ENCODE results near the gene DLG5.

Gene DLG5

DNA sequence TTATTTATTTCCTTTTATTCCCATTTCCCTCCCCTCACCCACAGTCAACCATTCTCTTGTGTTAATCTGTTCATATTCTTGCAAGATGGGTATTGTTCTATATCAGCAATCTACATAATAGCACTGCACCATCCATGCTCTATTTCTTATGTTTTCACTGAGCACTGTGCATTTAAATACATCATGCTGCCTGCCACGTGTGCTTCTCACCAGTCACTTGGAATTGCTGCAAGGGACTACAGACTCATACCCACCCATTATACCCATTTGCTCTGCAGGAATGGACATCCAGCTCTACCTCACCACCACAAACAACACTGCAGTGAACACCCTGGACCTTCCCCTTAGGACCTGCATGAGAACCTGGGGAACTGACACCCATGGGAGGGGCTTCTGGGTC, 20.8 kb downstream of the DLG5 start:
- Histone ChIP-seq H2AFZ (ENCODE audit: low read depth, low read length) (no peak overlapping the region), H3K4me1 (ENCODE audit: low read length) (no peaks in the 10 kb centered on the region), H4K20me1 (ENCODE audit: insufficient read depth, low read length) (no peaks in the 10 kb centered on the region), H3K9ac (ENCODE audit: low read length) (no peak overlapping the region), H3K36me3 (replicated peaks; ENCODE audit: low read depth, low read length) (no peaks in the 10 kb centered on the region), H3K9me3 (ENCODE audit: insufficient read depth, low read length) (no peaks in the 10 kb centered on the region), H3K27me3 (ENCODE audit: low read depth, low read length) (no peaks in the 10 kb centered on the region), H3K4me2 (ENCODE audit: low read length) (no peak overlapping the region), H3K79me2 (ENCODE audit: low read length) (no peaks in the 10 kb centered on the region), H3K4me3 (ENCODE audit: low read length) (no peak overlapping the region), H3K27ac (ENCODE audit: low read length) (no peak overlapping the region)
- TF ChIP-seq, protein P1, sequence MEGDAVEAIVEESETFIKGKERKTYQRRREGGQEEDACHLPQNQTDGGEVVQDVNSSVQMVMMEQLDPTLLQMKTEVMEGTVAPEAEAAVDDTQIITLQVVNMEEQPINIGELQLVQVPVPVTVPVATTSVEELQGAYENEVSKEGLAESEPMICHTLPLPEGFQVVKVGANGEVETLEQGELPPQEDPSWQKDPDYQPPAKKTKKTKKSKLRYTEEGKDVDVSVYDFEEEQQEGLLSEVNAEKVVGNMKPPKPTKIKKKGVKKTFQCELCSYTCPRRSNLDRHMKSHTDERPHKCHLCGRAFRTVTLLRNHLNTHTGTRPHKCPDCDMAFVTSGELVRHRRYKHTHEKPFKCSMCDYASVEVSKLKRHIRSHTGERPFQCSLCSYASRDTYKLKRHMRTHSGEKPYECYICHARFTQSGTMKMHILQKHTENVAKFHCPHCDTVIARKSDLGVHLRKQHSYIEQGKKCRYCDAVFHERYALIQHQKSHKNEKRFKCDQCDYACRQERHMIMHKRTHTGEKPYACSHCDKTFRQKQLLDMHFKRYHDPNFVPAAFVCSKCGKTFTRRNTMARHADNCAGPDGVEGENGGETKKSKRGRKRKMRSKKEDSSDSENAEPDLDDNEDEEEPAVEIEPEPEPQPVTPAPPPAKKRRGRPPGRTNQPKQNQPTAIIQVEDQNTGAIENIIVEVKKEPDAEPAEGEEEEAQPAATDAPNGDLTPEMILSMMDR (IDR thresholded peaks at IDR 0.05; ENCODE audit: low read depth, low read length) = no peak
- no peak for TF ChIP-seq EZH2phosphoT487 (IDR thresholded peaks at IDR 0.05; ENCODE audit: low read depth)

DNA sequence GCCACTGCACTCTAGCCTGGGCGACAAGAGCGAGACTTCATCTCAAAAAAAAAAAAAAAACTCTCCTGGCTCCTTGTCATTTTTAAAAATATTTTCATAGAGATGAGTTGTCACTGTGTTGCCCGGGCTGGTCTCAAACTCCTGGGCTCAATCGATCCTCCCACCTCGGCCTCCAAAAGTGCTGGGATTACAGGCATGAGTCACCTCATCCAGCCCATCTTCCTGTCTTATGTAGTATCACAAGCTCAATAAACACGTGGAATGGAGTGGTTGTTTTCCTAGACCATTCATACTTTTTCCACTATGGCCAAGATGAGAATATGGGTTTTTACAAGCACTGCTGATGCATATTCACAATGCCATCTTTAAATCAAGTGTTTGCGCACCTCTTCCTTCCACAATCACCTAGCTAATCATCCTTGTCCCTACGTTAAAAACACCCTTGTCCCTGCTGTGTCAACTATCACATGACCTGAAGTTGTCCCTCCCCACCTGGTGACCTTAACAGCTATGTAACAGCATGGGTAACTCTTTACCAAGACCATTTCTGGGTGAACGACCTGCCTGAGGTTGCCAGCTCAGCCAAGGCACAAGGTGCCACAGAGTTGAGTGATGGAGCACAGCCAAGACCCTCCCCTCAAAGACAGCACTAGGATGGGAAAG, 21.3 kb downstream of the DLG5 start:
- Histone ChIP-seq H3K4me1 (ENCODE audit: low read length) (no peaks in the 10 kb centered on the region), H3K4me3 (ENCODE audit: low read length) (no peak overlapping the region), H4K20me1 (ENCODE audit: insufficient read depth, low read length) (no peaks in the 10 kb centered on the region), H3K9me3 (ENCODE audit: insufficient read depth, low read length) (no peaks in the 10 kb centered on the region), H3K27me3 (ENCODE audit: low read depth, low read length) (no peaks in the 10 kb centered on the region), H3K79me2 (ENCODE audit: low read length) (no peaks in the 10 kb centered on the region), H2AFZ (ENCODE audit: low read depth, low read length) (no peak overlapping the region), H3K27ac (ENCODE audit: low read length) (no peak overlapping the region), H3K9ac (ENCODE audit: low read length) (no peak overlapping the region), H3K36me3 (replicated peaks; ENCODE audit: low read depth, low read length) (no peaks in the 10 kb centered on the region), H3K4me2 (ENCODE audit: low read length) (no peak overlapping the region)
- no peak for TF ChIP-seq EZH2phosphoT487 (IDR thresholded peaks at IDR 0.05; ENCODE audit: low read depth)
- TF ChIP-seq, protein P1 (IDR thresholded peaks at IDR 0.05; ENCODE audit: low read depth, low read length) = no peak

DNA sequence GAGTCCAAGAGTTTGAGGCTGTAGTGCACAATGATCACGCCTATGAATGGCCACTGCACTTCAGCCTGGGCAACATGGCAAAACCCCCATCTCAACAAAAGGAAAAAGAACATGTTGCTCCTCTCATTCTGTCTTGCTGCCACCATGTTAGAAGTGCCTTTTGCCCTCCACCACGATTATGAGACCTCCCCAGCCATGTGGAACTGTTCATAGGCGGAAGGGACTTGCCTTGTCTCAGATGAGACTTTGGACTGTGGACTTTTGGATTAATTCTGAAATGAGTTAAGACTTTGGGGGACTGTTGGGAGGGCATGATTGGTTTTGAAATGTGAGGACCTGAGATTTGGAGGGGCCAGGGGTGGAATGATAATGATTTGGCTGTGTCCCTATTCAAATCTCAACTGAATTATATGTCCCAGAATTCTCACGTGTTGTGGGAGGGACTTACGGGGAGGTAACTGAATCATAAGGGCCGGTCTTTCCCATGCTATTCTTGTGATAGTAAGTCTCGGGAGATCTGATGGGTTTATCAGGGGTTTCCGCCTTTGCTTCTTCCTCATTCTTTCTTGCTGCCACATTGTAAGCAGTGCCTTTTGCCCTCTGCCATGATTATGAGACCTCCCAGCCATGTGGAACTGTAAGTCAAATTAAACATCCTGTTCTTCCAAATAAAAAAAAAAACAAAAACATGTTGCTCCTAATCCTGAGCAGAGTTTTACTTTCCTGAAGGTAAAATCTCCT, 22.3 kb downstream of the DLG5 start:
- Histone ChIP-seq H3K79me2 (ENCODE audit: low read length) (no peaks in the 10 kb centered on the region), H3K9me3 (ENCODE audit: insufficient read depth, low read length) (no peaks in the 10 kb centered on the region), H3K27ac (ENCODE audit: low read length) (no peak overlapping the region), H3K36me3 (replicated peaks; ENCODE audit: low read depth, low read length) (no peaks in the 10 kb centered on the region), H3K9ac (ENCODE audit: low read length) (no peak overlapping the region), H3K27me3 (ENCODE audit: low read depth, low read length) (no peaks in the 10 kb centered on the region), H2AFZ (ENCODE audit: low read depth, low read length) (no peak overlapping the region), H3K4me2 (ENCODE audit: low read length) (no peak overlapping the region), H3K4me3 (ENCODE audit: low read length) (no peak overlapping the region), H3K4me1 (ENCODE audit: low read length) (no peaks in the 10 kb centered on the region), H4K20me1 (ENCODE audit: insufficient read depth, low read length) (no peaks in the 10 kb centered on the region)
- TF ChIP-seq, protein P1 (IDR thresholded peaks at IDR 0.05; ENCODE audit: low read depth, low read length) = no peak
- no peak for TF ChIP-seq EZH2phosphoT487 (IDR thresholded peaks at IDR 0.05; ENCODE audit: low read depth)

DNA sequence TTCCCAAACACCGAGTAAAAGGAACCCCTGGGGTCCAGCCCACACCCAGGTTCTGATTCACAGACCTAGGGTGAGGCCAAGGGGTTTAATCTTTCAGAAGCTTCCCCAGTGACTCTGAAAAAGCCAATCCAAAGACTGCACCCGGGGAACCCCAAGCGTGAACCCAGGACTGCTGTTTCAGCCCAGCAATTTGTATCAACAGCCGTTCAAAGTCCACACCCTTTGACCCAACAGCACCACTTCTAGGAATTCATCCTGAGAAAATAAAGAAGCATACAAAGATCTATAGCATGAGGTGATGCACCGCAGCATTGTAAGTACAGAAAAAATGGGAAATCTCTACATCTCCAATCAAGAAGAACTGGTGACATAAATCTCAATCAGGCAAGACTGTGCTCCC, 24.4 kb downstream of the DLG5 start:
- no peaks in the 10 kb centered on the region for H3K4me1 ChIP-seq (ENCODE audit: low read length)
- H3K27me3 ChIP-seq (ENCODE audit: low read depth, low read length) = no peaks in the 10 kb centered on the region
- no peak overlapping the region for H3K9ac ChIP-seq (ENCODE audit: low read length)
- H3K4me3 ChIP-seq (ENCODE audit: low read length) = no peak overlapping the region
- TF ChIP-seq, protein P1 (IDR thresholded peaks at IDR 0.05; ENCODE audit: low read depth, low read length) = no peak
- no peak for TF ChIP-seq EZH2phosphoT487 (IDR thresholded peaks at IDR 0.05; ENCODE audit: low read depth)
- H3K36me3 ChIP-seq (replicated peaks; ENCODE audit: low read depth, low read length) = no peaks in the 10 kb centered on the region
- H3K27ac ChIP-seq (ENCODE audit: low read length) = no peak overlapping the region
- H3K9me3 ChIP-seq (ENCODE audit: insufficient read depth, low read length) = no peaks in the 10 kb centered on the region
- no peak overlapping the region for H2AFZ ChIP-seq (ENCODE audit: low read depth, low read length)
- no peaks in the 10 kb centered on the region for H4K20me1 ChIP-seq (ENCODE audit: insufficient read depth, low read length)
- no peak overlapping the region for H3K4me2 ChIP-seq (ENCODE audit: low read length)
- no peaks in the 10 kb centered on the region for H3K79me2 ChIP-seq (ENCODE audit: low read length)

Measured in OCI-LY3 (cell line).